Endothelial cell of umbilical vein (primary cell): ENCODE data around the gene SCAPER. TPM values are rescaled to one million over a fixed set of nuclear protein-coding genes. Genes with fewer than 3 reads are reported as not detected.

Experiments
- BruUV-seq: library from RNA; stranded (reverse); fragments of 400-500 nt; replicated peaks from 2 replicates; lab custom pipeline; 2021; lab: Mats Ljungman, UMichigan
- CTCF ChIA-PET: fragments of 300-600, 350-600 bp; sonication (Branson Sonifier 250); formaldehyde crosslinking; loops from one replicate; lab custom pipeline; 2021; ENCODE audit warnings: antibody characterized with exemption, inconsistent platforms; lab: Charles Lee
- POLR2A ChIA-PET: fragments of 300-600, 350-600 bp; sonication (Branson Sonifier 250); formaldehyde crosslinking; loops from one replicate; lab custom pipeline; 2021; ENCODE audit warnings: antibody characterized with exemption, inconsistent platforms; lab: Charles Lee
- DNase-seq: peaks from one replicate; pipeline ENCODE4 v3.0.0-alpha.2; 2011; ENCODE audit warnings: low read depth, low spot score
- FAIRE-seq: peaks from 2 replicates; lab custom pipeline; 2011; peaks lifted over from hg19 to GRCh38; lab: Jason Lieb, UNC
- H2AFZ ChIP-seq: 2 replicates; pipeline ENCODE4 v1.6.0; 2012; ENCODE audit warnings: low read depth, low read length, control low read depth, inconsistent platforms
- H3K27ac ChIP-seq: 2 replicates; pipeline ENCODE4 v1.5.1; 2011; ENCODE audit warnings: low read depth, mild to moderate bottlenecking, control low read depth, low read length, moderate library complexity; ENCODE audit not compliant: insufficient read depth
- H3K27me3 ChIP-seq, 2 experiments: 2 replicates each; pipeline versions ENCODE4 v1.6.0 to v1.6.1; 2011; ENCODE audit warnings: low read length in 2 of 2, mixed read lengths in 1 of 2; ENCODE audit not compliant: control insufficient read depth in 2 of 2, insufficient read depth in 2 of 2
- H3K36me3 ChIP-seq, 2 experiments: 2 replicates in 1 of 2; 3 replicates in 1 of 2; pipeline ENCODE4 v1.5.1; 2011; ENCODE audit warnings: low read length in 2 of 2, mild to moderate bottlenecking in 1 of 2, moderate library complexity in 1 of 2; ENCODE audit not compliant: control insufficient read depth in 2 of 2, insufficient read depth in 2 of 2; ENCODE audit errors: extremely low read depth in 1 of 2
- H3K4me1 ChIP-seq: 3 replicates; pipeline ENCODE4 v1.5.1; 2011; ENCODE audit warnings: mild to moderate bottlenecking, low read length; ENCODE audit not compliant: control insufficient read depth, insufficient read depth; ENCODE audit errors: extremely low read depth
- H3K4me2 ChIP-seq: 2 replicates; pipeline ENCODE4 v1.6.1; 2011; ENCODE audit warnings: low read length, control low read depth, mixed read lengths; ENCODE audit not compliant: insufficient read depth
- H3K4me3 ChIP-seq, 3 experiments: fragments of 200-600 bp in 1 of 3; sonication (generic), shearing (Covaris generic) in 1 of 3; replicated peaks in 1 of 3; 2 replicates each; pipeline ENCODE4 v1.5.1; 2011 to 2016; ENCODE audit warnings: control low read depth in 3 of 3, low read length in 3 of 3, mild to moderate bottlenecking in 2 of 3, inconsistent platforms in 1 of 3, low read depth in 1 of 3, moderate library complexity in 1 of 3; ENCODE audit not compliant: insufficient read depth in 1 of 3
- H3K79me2 ChIP-seq: 2 replicates; pipeline ENCODE4 v1.6.0; 2012; ENCODE audit warnings: low read length, inconsistent platforms; ENCODE audit not compliant: control insufficient read depth, insufficient read depth
- H3K9ac ChIP-seq: replicated peaks from 2 replicates; pipeline ENCODE3; 2011; ENCODE audit warnings: low read length, control low read depth; ENCODE audit not compliant: insufficient read depth; ENCODE audit errors: extremely low read depth
- H3K9me1 ChIP-seq: replicated peaks from 3 replicates; pipeline ENCODE4 v1.6.0; 2011; ENCODE audit warnings: mild to moderate bottlenecking, low read length; ENCODE audit not compliant: control insufficient read depth, insufficient read depth; ENCODE audit errors: extremely low read depth
- H3K9me3 ChIP-seq: replicated peaks from 2 replicates; pipeline ENCODE4 v1.5.1; 2012; ENCODE audit warnings: low read length, inconsistent platforms; ENCODE audit not compliant: control insufficient read depth, insufficient read depth
- H4K20me1 ChIP-seq: replicated peaks from 2 replicates; pipeline ENCODE3; 2011; ENCODE audit warnings: mild to moderate bottlenecking, low read length; ENCODE audit not compliant: control insufficient read depth, insufficient read depth; ENCODE audit errors: extremely low read depth
- CTCF ChIP-seq, 2 donors: IDR thresholded peaks; 1 replicate in 1 of 2; 2 replicates in 1 of 2; pipeline ENCODE4 v1.5.1; 2011; ENCODE audit warnings: low read length in 2 of 2, mild to moderate bottlenecking in 2 of 2, moderate library complexity in 2 of 2, control low read depth in 1 of 2, inconsistent platforms in 1 of 2, low read depth in 1 of 2; ENCODE audit not compliant: insufficient read depth in 1 of 2; ENCODE audit errors: extremely low read depth in 1 of 2
- EZH2 ChIP-seq: IDR thresholded peaks from 2 replicates; pipeline ENCODE4 v1.6.1; 2012; ENCODE audit warnings: borderline replicate concordance, low read depth, mild to moderate bottlenecking, moderate library complexity, low read length, inconsistent platforms; ENCODE audit not compliant: severe bottlenecking
- FOS ChIP-seq: IDR thresholded peaks from 2 replicates; pipeline ENCODE4 v1.6.1; 2011; ENCODE audit warnings: mild to moderate bottlenecking, low read length, moderate library complexity, borderline replicate concordance; ENCODE audit not compliant: insufficient read depth
- GATA2 ChIP-seq: IDR thresholded peaks from 2 replicates; pipeline ENCODE4 v1.7.0; 2011; ENCODE audit warnings: low read depth, mild to moderate bottlenecking, moderate library complexity, mixed read lengths, low read length; ENCODE audit not compliant: insufficient read length, insufficient read depth
- JUN ChIP-seq: IDR thresholded peaks from 2 replicates; pipeline ENCODE4 v1.6.1; 2011; ENCODE audit warnings: borderline replicate concordance, low read depth; ENCODE audit not compliant: insufficient read length, insufficient read depth
- MAX ChIP-seq: IDR thresholded peaks from 2 replicates; pipeline ENCODE4 v1.6.1; 2011; ENCODE audit not compliant: insufficient read depth, insufficient read length
- MYC ChIP-seq: IDR thresholded peaks from one replicate; pipeline ENCODE4 v1.6.1; 2011; ENCODE audit warnings: mild to moderate bottlenecking, low read depth, low read length
- POLR2A ChIP-seq: IDR thresholded peaks from 2 replicates; pipeline ENCODE4 v1.6.1; 2012; ENCODE audit warnings: low read depth, mild to moderate bottlenecking, control low read depth, low read length
- POLR2AphosphoS5 ChIP-seq: IDR thresholded peaks from 2 replicates; pipeline ENCODE4 v1.6.1; 2012; ENCODE audit warnings: low read depth, mild to moderate bottlenecking, control low read depth, low read length, moderate library complexity; ENCODE audit not compliant: insufficient read depth
- dilution Hi-C: fragments of 300-500 bp; cut with MboI; formaldehyde crosslinking; loops from one replicate; pipeline ENCODE4 v1.15.0; 2019; ENCODE audit warnings: low sequenced_read_pairs; ENCODE audit not compliant: extremely low pct_ligation_motif_present
- intact Hi-C: fragments of 100-400 bp; cut with micrococcal nuclease; formaldehyde crosslinking; loops from one replicate; pipeline ENCODE4 v1.10.0; 2022
- polyA plus RNA-seq, 4 experiments: library from polyadenylated mRNA; depleted of rRNA in 3 of 4; stranded (reverse) in 3 of 4; unstranded in 1 of 4; fragments of >200 nt; gene quantifications; 2 replicates each; pipeline versions ENCODE4 v1.2.1 to v1.2.3, GENCODE V29; 2011 to 2012; ENCODE audit warnings: missing spikeins in 1 of 4
- total RNA-seq: library from RNA; stranded (reverse); gene quantifications from 2 replicates; pipeline ENCODE4 v1.2.3, GENCODE V29; 2021

The SCAPER gene
- total and polyA plus RNA-seq, 2 donors (not counting 3 experiments of a cell fraction or from before 2014, with no cell fraction given) = 2.7 to 12.7 TPM

- intact Hi-C loops = no loop called here
- no peak overlapping the region for H3K9ac ChIP-seq
- BruUV-seq = no TSS peak
These were observed 329.5 kb downstream of the SCAPER start for GRCh38 chr15:76575679-76576078.

More at GRCh38 chr15:76575679-76576078, 329.5 kb downstream of the SCAPER start:
- H3K36me3 ChIP-seq = no peaks in the 10 kb centered on the region
- H2AFZ ChIP-seq = no peak overlapping the region
- no peak for DNase-seq
- H3K4me3 ChIP-seq = no peak overlapping the region
- TF ChIP-seq MYC (no peak), JUN (no peak), GATA2 (no peak), POLR2AphosphoS5 (no peak), MAX (no peak), EZH2 (no peak), POLR2A (no peak), CTCF (IDR thresholded peaks at IDR 0.05; ENCODE audit: extremely low read depth in 1 of 2, insufficient read depth in 1 of 2, low read depth in 1 of 2, low read length in 2 of 2) (no peak), FOS (no peak)
- H4K20me1 ChIP-seq = no peaks in the 10 kb centered on the region
- CTCF ChIA-PET = interaction anchor here (0.7 kb wide), 1 partner anchor 41 kb away, joined by 3 read pairs; no protein-coding TSS in a partner anchor
- no peak overlapping the region for H3K4me2 ChIP-seq
- POLR2A ChIA-PET = no interaction called here
- FAIRE-seq = no peak
- H3K79me2 ChIP-seq = no peaks in the 10 kb centered on the region
- H3K27ac ChIP-seq = no peak overlapping the region
- no peaks in the 10 kb centered on the region for H3K27me3 ChIP-seq
- dilution Hi-C loops = no loop called here
- H3K9me1 ChIP-seq = no peaks in the 10 kb centered on the region
- H3K4me1 ChIP-seq = peaks cover 2% of the 10 kb centered on the region
- H3K9me3 ChIP-seq = no peaks in the 10 kb centered on the region
